Measurements from ENCODE around the gene SLC28A3.
"Not testable (repeated sequence)": the region's sequence is repeated elsewhere in the genome, so short reads cannot be mapped to it uniquely, and the experiment has no call there.

Gene SLC28A3

GRCh38 chr9:84340535-84340934, at the start of gene SLC28A3:
SLC28A3 (minus strand) TSS chr9:84340758; CDS start chr9:84340633, 125 bp downstream.
- no peak for DNase-seq (ENCODE audit: low read depth)

- not testable (repeated sequence) for DNase-seq (ENCODE audit: low read depth)
These were observed 49.7 kb upstream of the SLC28A3 start for GRCh38 chr9:84390254-84390653.

- no peak for DNase-seq (ENCODE audit: low read depth)
These were observed 47.3 kb upstream of the SLC28A3 start for GRCh38 chr9:84387821-84388220.

GRCh38 chr9:84386753-84387152, 46.2 kb upstream of the SLC28A3 start:
- DNase-seq (ENCODE audit: low read depth), result no peak

GRCh38 chr9:84385386-84386040, 45.0 kb upstream of the SLC28A3 start:
- no peak for DNase-seq (ENCODE audit: low read depth)

- DNase-seq (ENCODE audit: low read depth), result no peak
These were observed 44.1 kb upstream of the SLC28A3 start for GRCh38 chr9:84384617-84385016.

- no peak for DNase-seq (ENCODE audit: low read depth)
These were observed 42.6 kb upstream of the SLC28A3 start for GRCh38 chr9:84383178-84383577.

- no peak for DNase-seq (ENCODE audit: low read depth)
These were observed 42.2 kb upstream of the SLC28A3 start for GRCh38 chr9:84382720-84383119.

- no peak for DNase-seq (ENCODE audit: low read depth)
These were observed 41.0 kb upstream of the SLC28A3 start for GRCh38 chr9:84381508-84381907.

GRCh38 chr9:84379740-84380139, 39.2 kb upstream of the SLC28A3 start:
- no peak for DNase-seq (ENCODE audit: low read depth)

- no peak for DNase-seq (ENCODE audit: low read depth)
These were observed 35.4 kb upstream of the SLC28A3 start for GRCh38 chr9:84375954-84376353.

- no peak for DNase-seq (ENCODE audit: low read depth)
These were observed 34.0 kb upstream of the SLC28A3 start for GRCh38 chr9:84374516-84374915.

- no peak for DNase-seq (ENCODE audit: low read depth)
These were observed 33.5 kb upstream of the SLC28A3 start for GRCh38 chr9:84374013-84374412.

- no peak for DNase-seq (ENCODE audit: low read depth)
These were observed 31.2 kb upstream of the SLC28A3 start for GRCh38 chr9:84371737-84372136.

GRCh38 chr9:84368601-84369000, 28.0 kb upstream of the SLC28A3 start:
- DNase-seq (ENCODE audit: low read depth), result no peak

- DNase-seq (ENCODE audit: low read depth), result not testable (repeated sequence)
These were observed 27.2 kb upstream of the SLC28A3 start for GRCh38 chr9:84367726-84368125.

GRCh38 chr9:84366683-84367082, 26.1 kb upstream of the SLC28A3 start:
- DNase-seq (ENCODE audit: low read depth), result no peak

GRCh38 chr9:84364894-84365490, 24.4 kb upstream of the SLC28A3 start:
- not testable (repeated sequence) for DNase-seq (ENCODE audit: low read depth)

GRCh38 chr9:84361645-84362044, 21.1 kb upstream of the SLC28A3 start:
- no peak for DNase-seq (ENCODE audit: low read depth)

- no peak for DNase-seq (ENCODE audit: low read depth)
These were observed 16.7 kb upstream of the SLC28A3 start for GRCh38 chr9:84357275-84357674.

GRCh38 chr9:84354035-84354434, 13.5 kb upstream of the SLC28A3 start:
- no peak for DNase-seq (ENCODE audit: low read depth)

- DNase-seq (ENCODE audit: low read depth), result no peak
These were observed 9.1 kb upstream of the SLC28A3 start for GRCh38 chr9:84349671-84350070.

- DNase-seq (ENCODE audit: low read depth), result no peak
These were observed 2.6 kb upstream of the SLC28A3 start for GRCh38 chr9:84343111-84343521.

- no peak for DNase-seq (ENCODE audit: low read depth)
These were observed 596 bp downstream of the SLC28A3 start for GRCh38 chr9:84339962-84340361.

Data from stimulated activated CD8-positive, alpha-beta memory T cell treated with anti-CD3 and anti-CD28 coated beads, Interleukin-12 subunit alpha, Interleukin-12 subunit beta, amount 100 ng/mL, for 4 hours (primary cell).